BLaER1 (cell line): ENCODE results near the gene PIK3R3.
A peak's percentile ranks its signal among the peaks of the same experiment; 100 is the strongest.

Experiments
- H3K27ac ChIP-seq: shearing (Covaris generic); formaldehyde crosslinking; 2 replicates; pipeline ENCODE4 v1.8.1; 2022
- H3K27me3 ChIP-seq: shearing (Covaris generic); formaldehyde crosslinking; 2 replicates; pipeline ENCODE4 v1.8.1; 2022
- H3K36me3 ChIP-seq: shearing (Covaris generic); formaldehyde crosslinking; 2 replicates; pipeline ENCODE4 v1.8.1; 2022
- H3K4me1 ChIP-seq: shearing (Covaris generic); formaldehyde crosslinking; 2 replicates; pipeline ENCODE4 v1.8.1; 2022
- H3K4me2 ChIP-seq: shearing (Covaris generic); formaldehyde crosslinking; 2 replicates; pipeline ENCODE4 v1.8.1; 2022
- H3K4me3 ChIP-seq: shearing (Covaris generic); formaldehyde crosslinking; 2 replicates; pipeline ENCODE4 v1.8.1; 2022
- H3K9ac ChIP-seq: shearing (Covaris generic); formaldehyde crosslinking; 2 replicates; pipeline ENCODE4 v1.8.1; 2022
- H3K9me3 ChIP-seq: shearing (Covaris generic); formaldehyde crosslinking; 2 replicates; pipeline ENCODE4 v1.8.1; 2022
- H4K20me1 ChIP-seq: shearing (Covaris generic); formaldehyde crosslinking; 2 replicates; pipeline ENCODE4 v1.8.1; 2022
- Cebpa-rat ChIP-seq: shearing (Covaris generic); IDR thresholded peaks from 2 replicates; pipeline ENCODE4 v1.8.1; 2022

Gene PIK3R3

GRCh38 chr1:46132529-46133180 is at the start of gene PIK3R3:
PIK3R3 (minus strand) TSS chr1:46132629; CDS start chr1:46131952, 677 bp downstream.
- H3K27me3 ChIP-seq = no peaks in the 10 kb centered on the region

GRCh38 chr1:46181343-46182260 is 49.2 kb upstream of the PIK3R3 start:
- Histone ChIP-seq H3K27me3 (no peaks in the 10 kb centered on the region), H3K4me1 (peaks cover 20% of the 10 kb centered on the region), H3K4me2 (peak overlapping the region; percentile 15), H4K20me1 (no peaks in the 10 kb centered on the region), H3K36me3 (no peaks in the 10 kb centered on the region), H3K27ac (no peak overlapping the region), H3K4me3 (no peak overlapping the region), H3K9ac (peak overlapping the region; percentile 46; the same call in 1 of the 2 replicates), H3K9me3 (no peaks in the 10 kb centered on the region)
- TF ChIP-seq Cebpa-rat = no peak

More at GRCh38 chr1:46132529-46133180, at the start of gene PIK3R3:
- Histone ChIP-seq H3K27ac (peak within 1 kb of the TSS; percentile 99), H3K4me3 (peak within 1 kb of the TSS; percentile 81), H3K36me3 (peaks cover 6% of the 10 kb centered on the region; the same call in 1 of the 2 replicates), H3K4me1 (peaks cover 35% of the 10 kb centered on the region), H3K9me3 (no peaks in the 10 kb centered on the region), H4K20me1 (peaks cover 19% of the 10 kb centered on the region; the same call in 1 of the 2 replicates), H3K4me2 (peak within 1 kb of the TSS; percentile 91), H3K9ac (peak within 1 kb of the TSS; percentile 97)
- no peak for TF ChIP-seq Cebpa-rat

- no peaks in the 10 kb centered on the region for H4K20me1 ChIP-seq
- no peak for TF ChIP-seq Cebpa-rat
- H3K4me2 ChIP-seq = no peak overlapping the region
- H3K27me3 ChIP-seq = no peaks in the 10 kb centered on the region
- 0 out of 2 replicates have a peak overlapping the region, but pooled peaks have one; percentile 10 for H3K9ac ChIP-seq
- H3K9me3 ChIP-seq = no peaks in the 10 kb centered on the region
- no peaks in the 10 kb centered on the region for H3K36me3 ChIP-seq
- peaks cover 27% of the 10 kb centered on the region for H3K4me1 ChIP-seq
- H3K4me3 ChIP-seq = no peak overlapping the region
- H3K27ac ChIP-seq = no peak overlapping the region
These were observed 47.7 kb upstream of the PIK3R3 start for GRCh38 chr1:46180082-46180616.

- peak overlapping the region; percentile 43 for H3K4me2 ChIP-seq
- H4K20me1 ChIP-seq = no peaks in the 10 kb centered on the region
- no peak for TF ChIP-seq Cebpa-rat
- no peaks in the 10 kb centered on the region for H3K9me3 ChIP-seq
- H3K27ac ChIP-seq = no peak overlapping the region
- no peak overlapping the region for H3K9ac ChIP-seq
- peaks cover 27% of the 10 kb centered on the region for H3K4me1 ChIP-seq
- H3K36me3 ChIP-seq = no peaks in the 10 kb centered on the region
- H3K27me3 ChIP-seq = no peaks in the 10 kb centered on the region
- H3K4me3 ChIP-seq = no peak overlapping the region
These were observed 47.0 kb upstream of the PIK3R3 start for GRCh38 chr1:46179138-46180081.

GRCh38 chr1:46176211-46176865 is 43.9 kb upstream of the PIK3R3 start, which contains the start of gene P3R3URF:
P3R3URF (minus strand) TSS chr1:46176488; CDS start chr1:46176471, 17 bp downstream.
- TF ChIP-seq Cebpa-rat = no peak
- no peaks in the 10 kb centered on the region for H3K27me3 ChIP-seq
- H3K4me2 ChIP-seq = peak within 1 kb of the TSS; percentile 43
- H3K9me3 ChIP-seq = no peaks in the 10 kb centered on the region
- H3K9ac ChIP-seq = no peak within 1 kb of the TSS
- peaks cover 48% of the 10 kb centered on the region for H3K4me1 ChIP-seq
- H3K36me3 ChIP-seq = no peaks in the 10 kb centered on the region
- no peak within 1 kb of the TSS for H3K4me3 ChIP-seq
- no peaks in the 10 kb centered on the region for H4K20me1 ChIP-seq
- H3K27ac ChIP-seq = no peak within 1 kb of the TSS

GRCh38 chr1:46175243-46175642 is 42.8 kb upstream of the PIK3R3 start:
- Histone ChIP-seq H3K9ac (no peak overlapping the region), H3K27ac (no peak overlapping the region), H3K4me2 (no peak overlapping the region), H3K36me3 (no peaks in the 10 kb centered on the region), H3K4me1 (peaks cover 54% of the 10 kb centered on the region), H3K9me3 (no peaks in the 10 kb centered on the region), H3K27me3 (no peaks in the 10 kb centered on the region), H4K20me1 (no peaks in the 10 kb centered on the region), H3K4me3 (no peak overlapping the region)
- TF ChIP-seq Cebpa-rat = no peak

GRCh38 chr1:46174448-46175231 is 42.2 kb upstream of the PIK3R3 start, which contains the start of gene TSPAN1:
TSPAN1 (plus strand) TSS chr1:46175087; CDS start chr1:46181108, 6,021 bp downstream.
- no peaks in the 10 kb centered on the region for H3K36me3 ChIP-seq
- no peaks in the 10 kb centered on the region for H4K20me1 ChIP-seq
- H3K9me3 ChIP-seq = no peaks in the 10 kb centered on the region
- no peaks in the 10 kb centered on the region for H3K27me3 ChIP-seq
- no peak within 1 kb of the TSS for H3K27ac ChIP-seq
- H3K4me3 ChIP-seq = no peak within 1 kb of the TSS
- TF ChIP-seq Cebpa-rat = no peak
- no peak within 1 kb of the TSS for H3K9ac ChIP-seq
- peaks cover 54% of the 10 kb centered on the region for H3K4me1 ChIP-seq
- H3K4me2 ChIP-seq = no peak within 1 kb of the TSS

GRCh38 chr1:46173361-46173856 is 41.0 kb upstream of the PIK3R3 start:
- H3K27ac ChIP-seq = no peak overlapping the region; the same call in 1 of the 2 replicates
- H3K4me1 ChIP-seq = peaks cover 48% of the 10 kb centered on the region
- no peak overlapping the region for H3K4me3 ChIP-seq

More at GRCh38 chr1:46173361-46173856, 41.0 kb upstream of the PIK3R3 start:
- Histone ChIP-seq H3K9ac (no peak overlapping the region), H3K9me3 (no peaks in the 10 kb centered on the region), H4K20me1 (no peaks in the 10 kb centered on the region), H3K36me3 (no peaks in the 10 kb centered on the region), H3K4me2 (peak overlapping the region; percentile 75), H3K27me3 (no peaks in the 10 kb centered on the region)
- no peak for TF ChIP-seq Cebpa-rat
